HG02571 (cell line): Measurements from ENCODE around the gene ITGA2.
A peak's percentile ranks its signal among the peaks of the same experiment; 100 is the strongest.

Source experiments
- ATAC-seq: cut with Tn5 transposase; IDR thresholded peaks from one replicate; pipeline ENCODE4 v1.9.1; 2021; ENCODE audit warnings: mild to moderate bottlenecking, moderate library complexity; ENCODE audit not compliant: unreplicated experiment

Gene ITGA2

DNA sequence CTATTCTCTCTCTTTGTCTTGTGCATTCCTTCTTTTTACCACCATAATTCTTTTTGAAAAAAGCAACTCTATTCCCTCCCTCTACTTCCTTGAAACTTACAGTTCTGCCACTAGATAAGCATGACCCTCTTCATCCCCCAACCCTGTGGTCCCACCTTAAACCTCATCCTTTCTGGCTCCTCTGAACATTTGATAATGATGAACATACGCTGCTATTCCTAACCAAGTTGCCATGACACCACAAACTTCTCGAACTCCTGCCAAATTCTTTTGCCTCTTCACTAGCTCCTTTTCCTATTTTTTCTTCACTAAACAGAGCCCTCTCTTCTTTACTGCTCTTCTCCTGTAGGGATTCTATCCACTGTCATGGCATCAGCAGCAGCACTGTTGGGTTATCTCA lies 63.3 kb downstream of the ITGA2 start:
- ATAC-seq = no peak

DNA sequence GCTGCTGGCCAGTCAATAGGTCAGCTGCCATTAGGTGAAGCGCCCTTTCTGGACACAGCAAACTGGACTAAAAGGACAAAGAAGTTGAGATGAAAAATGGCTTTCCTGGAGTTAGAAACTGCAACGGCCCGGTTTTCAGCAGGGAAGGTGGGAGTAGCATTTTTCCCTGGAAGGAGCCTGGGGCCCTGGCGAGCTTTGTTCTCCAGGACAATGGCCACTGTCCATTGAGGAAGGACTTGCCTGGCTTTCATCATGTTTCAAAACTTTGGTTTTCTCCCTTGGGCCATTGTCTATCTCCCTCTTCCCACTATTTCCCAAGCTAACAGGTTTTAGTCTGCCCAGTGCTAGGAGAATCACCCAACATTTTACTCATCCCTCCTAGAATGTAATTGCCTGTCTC lies 64.2 kb downstream of the ITGA2 start:
- no peak for ATAC-seq

DNA sequence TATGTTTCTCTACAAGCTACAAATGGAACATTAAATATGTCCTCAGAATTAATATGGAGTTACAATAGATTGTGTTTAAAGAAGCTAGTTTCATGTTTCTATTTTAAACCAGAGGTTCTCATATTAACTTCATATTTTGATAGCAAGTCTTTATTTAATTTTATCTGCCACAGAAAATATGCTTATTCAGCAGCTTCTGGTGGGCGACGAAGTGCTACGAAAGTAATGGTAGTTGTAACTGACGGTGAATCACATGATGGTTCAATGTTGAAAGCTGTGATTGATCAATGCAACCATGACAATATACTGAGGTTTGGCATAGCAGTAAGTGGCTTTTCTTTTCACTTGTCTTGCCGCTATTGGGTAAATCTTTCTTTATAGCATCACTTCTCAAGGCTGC lies 66.2 kb downstream of the ITGA2 start:
- no peak for ATAC-seq

DNA sequence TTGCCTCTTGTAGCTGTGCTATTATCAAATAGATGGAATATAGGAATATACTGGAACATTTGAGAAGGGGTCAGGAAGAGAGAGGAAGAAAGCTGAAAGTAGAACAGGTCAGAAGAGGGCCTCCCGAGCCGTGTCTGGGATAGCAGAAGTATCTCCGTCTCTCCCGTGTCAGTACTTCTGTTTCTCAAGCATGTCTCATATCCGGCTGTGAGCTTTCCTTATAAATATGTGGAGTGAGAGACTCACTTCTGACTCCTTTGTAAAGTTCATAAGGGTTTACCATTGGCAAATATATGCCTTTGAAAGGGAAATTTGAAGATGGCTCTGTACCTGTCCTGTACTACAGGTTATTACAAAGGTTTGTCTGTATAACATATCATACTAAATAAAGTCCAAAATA lies 70.1 kb downstream of the ITGA2 start:
- no peak for ATAC-seq

DNA sequence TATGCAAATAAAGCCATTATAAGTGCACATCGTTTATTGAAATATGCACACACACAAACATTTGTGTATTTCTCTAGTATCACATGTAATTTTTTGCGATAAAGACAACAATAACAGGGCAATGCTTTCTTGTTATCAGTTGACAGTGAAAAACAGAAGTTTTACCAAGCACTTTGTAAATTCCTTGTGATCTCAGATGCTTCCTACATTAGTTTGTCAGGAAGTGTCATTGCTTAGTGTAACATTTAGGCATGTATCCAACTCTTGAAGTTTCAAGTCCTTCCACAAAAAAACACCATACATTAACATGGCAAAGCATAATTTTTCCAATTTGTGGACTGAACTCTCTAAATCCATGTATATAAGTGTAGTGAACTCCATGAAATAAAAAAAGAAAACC lies 74.0 kb downstream of the ITGA2 start:
- ATAC-seq = no peak

DNA sequence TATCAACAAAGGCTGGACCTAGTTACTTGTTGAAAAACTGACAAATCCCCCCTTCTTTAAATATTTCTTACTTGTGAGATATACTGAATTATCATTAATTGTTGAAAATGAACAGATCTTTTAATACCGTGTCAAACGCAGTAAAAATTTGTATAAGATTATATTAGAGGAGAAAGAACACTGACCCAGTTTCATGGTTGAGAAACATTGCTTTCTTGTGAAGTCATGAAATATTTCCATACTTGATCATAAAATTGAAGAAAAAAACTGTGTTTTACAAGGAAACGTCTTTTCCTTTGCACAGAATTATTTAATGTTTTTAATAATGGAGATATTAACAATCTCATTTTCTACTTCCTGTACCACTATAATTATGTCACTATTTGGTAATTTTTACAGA lies 74.6 kb downstream of the ITGA2 start:
- ATAC-seq = no peak

DNA sequence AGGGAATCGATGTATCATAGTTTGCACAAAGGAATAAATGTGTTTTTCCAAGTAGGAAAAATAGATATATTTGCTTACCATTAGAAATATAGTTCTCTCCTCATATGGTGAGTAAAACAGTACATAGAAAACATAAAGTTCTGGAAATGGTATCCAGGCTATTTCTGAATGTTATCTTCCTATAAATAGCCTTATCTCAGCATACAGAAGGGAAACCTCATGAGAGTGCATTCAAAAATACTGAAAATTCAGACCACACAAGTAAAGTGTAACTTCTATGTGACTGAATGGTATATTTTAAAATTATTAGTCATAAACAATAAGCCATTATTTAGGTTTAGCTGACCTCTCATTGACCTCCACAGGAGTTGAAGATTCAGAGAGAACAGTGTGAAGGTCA lies 76.9 kb downstream of the ITGA2 start:
- ATAC-seq = no peak

DNA sequence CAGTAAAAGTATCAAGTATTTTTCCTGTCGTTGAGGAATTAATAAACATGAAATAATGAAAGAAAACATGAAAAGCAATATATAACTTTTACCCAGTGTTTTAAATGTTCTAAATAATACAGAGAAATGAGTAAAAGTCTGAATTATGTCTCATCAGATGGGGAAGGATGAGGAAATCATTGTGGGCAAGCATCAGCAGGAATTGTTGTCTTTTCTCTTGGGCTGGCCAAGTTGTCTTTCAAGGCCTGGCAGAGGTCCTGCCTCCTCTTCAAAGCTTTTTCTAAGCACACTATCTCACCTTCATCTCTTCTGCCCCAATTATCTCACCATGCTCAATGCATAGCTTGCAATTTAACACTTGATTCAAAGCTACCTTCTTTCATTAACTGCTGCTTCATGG lies 78.5 kb downstream of the ITGA2 start:
- no peak for ATAC-seq

DNA sequence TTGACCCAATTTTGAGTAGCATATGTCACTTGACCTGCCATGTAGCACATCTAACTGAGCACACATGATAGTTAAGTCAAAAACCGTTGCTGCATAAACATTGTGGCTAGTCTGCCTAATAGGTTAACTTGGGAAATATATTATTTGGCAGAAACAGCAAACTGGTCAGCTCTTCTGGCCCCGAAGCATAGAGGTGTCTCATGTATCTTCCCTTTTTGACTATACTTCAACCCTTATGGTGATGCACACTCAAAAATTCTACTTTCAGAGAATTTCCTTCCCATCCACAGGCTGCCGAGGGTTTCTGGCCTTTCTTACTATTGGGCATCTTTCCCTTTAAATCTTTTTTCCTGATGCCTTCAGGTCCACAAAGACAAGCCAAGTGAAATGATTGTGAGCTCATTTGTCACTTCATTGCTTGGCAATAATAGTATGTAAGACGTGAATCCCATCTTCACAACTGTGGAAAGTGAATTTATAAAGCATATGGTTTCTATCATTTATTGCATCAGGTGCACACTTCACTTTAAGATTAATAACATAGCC lies 79.2 kb downstream of the ITGA2 start:
- ATAC-seq = no peak

DNA sequence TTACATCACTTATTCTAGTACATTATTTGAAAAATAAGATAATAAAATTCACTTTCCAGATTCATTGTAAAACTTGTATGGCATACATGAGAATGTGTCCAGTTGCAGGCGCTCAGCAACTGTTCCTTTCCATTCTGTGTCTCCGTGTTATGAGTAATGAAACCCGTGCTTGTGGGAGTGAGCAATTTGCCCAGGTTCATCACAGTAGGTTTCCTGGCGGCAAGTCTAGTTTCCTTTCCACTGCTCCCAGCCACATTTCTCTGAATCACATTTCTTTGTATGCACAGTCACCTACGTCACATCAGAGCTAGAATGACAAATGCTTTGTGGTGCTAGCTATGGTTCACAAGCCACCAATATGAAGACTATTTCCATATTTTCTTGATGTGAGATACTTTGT lies 80.5 kb downstream of the ITGA2 start:
- ATAC-seq = no peak

DNA sequence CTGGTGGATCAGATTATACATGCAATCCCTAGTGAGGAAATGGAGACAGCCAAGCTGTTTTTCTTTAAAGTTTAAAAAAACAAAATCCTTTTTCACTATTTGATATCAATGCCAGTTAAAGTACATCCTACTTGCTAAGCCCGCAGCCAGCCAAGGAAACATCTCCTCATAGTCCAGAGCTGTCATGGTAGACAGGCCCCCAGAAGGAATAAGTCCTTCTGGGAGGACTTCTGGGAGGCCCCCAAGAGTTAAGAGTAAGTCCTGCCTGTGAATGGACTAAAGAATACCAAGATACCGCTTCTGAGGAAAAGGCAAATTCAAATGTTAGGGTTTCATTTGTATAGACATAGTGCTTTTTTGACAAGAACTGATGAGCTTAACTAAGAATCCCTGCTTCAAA lies 82.1 kb downstream of the ITGA2 start:
- ATAC-seq = no peak

DNA sequence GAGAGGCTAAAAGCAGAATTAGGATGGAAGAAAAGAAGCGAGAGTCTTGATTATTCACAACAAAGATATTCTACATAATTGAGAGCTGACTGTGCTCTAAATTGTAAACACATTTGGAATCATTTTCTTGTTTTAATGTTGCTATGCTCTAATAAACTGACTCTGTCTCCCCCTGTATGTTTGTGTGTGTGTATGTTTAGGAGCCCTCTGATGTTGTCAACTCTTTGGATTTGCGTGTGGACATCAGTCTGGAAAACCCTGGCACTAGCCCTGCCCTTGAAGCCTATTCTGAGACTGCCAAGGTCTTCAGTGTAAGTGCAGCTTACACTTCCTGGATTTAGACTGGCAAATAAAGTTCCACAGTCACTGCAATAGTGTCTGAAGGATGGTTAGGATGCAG lies 82.6 kb downstream of the ITGA2 start:
- ATAC-seq = no peak

DNA sequence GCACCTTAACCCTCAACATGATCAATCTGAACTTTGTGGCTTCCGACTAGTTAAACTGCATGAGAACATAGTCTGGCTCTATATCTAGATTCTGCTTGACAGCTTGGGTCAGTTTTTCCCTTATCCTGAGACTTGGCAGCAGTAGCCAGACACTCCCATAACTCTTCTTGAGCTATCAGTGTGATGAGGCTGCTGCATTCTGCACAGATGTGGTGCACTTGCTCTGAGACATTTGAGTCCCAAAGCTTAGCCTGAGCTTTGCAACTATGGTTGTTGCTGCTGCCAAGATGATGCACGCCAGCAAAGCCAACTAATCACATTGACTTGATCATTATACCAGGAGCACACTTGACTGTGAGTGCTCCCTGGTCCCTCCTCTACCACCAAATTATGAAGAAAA lies 84.2 kb downstream of the ITGA2 start:
- ATAC-seq = no peak

DNA sequence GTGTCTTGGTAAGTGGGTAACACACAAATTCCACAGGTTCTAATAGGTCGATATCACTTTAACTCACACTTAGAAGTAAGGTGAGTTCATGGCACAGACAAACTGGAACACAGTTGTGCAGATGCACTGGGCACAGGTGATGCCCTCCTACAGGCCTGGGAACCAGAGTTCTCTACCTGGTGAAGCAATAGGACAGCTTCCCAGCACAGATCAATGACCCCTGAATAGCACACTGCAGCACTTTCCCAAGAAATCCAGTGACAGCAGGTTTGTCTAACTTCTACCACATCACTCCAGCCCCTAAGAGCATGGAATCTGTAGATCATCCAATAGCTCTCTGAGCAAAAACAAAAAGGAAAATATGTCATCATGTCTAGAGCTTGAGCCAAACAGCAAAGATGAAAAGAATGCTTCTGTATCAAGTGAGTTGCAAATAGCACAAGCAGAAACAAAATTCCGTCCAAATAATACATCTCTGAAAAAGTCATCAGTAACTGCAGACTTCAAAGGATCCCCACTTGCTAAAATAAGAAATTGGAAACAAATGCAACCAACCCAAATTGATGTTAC lies 86.9 kb downstream of the ITGA2 start:
- no peak for ATAC-seq

DNA sequence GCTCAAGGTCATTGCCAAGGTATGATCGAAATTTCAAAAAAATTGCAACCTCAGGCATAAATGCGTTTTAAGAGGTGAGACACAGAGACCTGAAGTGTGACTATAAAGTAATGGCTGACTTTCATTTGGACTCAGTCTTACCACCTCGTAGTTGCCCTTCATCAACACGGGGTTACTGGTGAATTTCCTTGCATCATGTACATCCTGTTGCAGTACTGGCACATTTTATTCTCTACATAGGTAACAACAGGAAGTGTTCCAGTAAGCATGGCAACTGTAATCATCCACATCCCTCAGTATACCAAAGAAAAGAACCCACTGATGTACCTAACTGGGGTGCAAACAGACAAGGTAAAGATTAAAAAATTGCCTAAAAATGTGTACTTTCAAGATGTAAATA lies 91.1 kb downstream of the ITGA2 start:
- ATAC-seq = no peak

DNA sequence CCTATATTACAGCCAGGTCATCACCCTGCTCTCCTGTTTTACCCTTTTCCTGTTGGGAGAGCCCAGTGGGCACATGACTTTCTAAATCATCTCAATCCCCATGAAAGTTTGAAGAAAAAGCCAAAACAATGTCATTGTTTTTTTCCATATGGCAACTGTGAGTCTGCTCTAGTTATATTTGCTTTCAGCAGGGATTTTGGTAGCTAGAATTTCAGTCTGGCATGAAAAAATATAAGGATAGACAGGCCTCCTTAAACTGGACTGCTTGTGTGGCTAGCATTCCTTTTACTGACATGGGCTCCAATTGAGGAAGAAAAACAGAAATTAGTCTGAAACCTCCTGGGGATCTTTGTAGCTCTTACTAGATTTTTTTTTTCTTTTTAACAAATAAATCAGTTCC lies 94.8 kb downstream of the ITGA2 start:
- ATAC-seq = no peak

DNA sequence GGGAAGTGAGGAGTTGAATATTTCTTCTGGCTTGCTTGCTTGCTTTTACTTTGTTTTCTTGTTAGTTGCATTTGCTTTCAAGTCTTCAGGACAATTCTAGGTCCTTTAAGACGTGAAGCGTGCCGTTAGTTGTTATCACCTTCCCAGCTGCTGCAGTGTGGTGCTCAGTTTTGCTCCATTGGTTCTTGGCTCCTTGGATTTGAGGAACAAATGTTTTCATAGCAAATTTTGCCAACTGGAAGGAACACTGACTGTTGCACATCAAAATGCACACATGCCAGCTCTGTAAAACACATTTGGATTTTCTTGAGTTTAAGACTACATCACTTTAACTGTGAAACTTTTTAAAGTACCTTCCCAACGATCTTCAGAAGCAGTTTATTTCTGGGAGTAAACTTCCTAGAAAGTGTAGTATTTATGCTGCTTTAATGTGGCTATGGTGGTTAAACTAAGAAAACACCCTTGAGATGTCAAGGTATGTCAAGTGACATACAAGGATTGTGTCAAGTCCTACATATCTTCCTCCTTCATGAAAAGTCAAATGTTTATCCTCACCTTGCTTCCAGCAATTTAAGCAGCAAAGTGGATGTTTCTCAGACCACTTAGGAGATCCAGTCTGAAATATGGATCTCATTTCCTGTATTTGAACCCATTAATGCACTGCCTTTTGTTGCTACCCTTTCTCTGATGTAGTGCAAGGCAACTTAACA lies 95.5 kb downstream of the ITGA2 start:
- ATAC-seq = no peak

DNA sequence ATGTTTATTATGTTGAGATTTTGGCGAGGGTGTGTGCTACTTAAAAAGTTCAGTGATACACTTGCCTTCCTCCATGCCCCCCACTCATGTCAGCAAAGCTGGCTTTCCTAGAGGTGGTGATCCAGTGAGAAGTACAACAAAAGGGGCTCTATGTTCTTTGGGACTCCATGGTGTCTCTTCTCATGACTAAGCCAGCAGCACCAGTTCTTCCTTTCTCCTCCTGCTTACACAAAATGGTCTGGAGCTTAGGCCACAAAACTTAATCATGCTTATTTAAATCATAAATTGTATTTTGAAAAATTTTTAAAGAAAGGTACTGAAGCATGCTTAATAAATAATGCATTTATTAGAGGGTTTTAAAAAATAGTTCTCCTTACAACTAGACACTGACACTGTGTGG lies 98.0 kb downstream of the ITGA2 start:
- ATAC-seq = no peak

DNA sequence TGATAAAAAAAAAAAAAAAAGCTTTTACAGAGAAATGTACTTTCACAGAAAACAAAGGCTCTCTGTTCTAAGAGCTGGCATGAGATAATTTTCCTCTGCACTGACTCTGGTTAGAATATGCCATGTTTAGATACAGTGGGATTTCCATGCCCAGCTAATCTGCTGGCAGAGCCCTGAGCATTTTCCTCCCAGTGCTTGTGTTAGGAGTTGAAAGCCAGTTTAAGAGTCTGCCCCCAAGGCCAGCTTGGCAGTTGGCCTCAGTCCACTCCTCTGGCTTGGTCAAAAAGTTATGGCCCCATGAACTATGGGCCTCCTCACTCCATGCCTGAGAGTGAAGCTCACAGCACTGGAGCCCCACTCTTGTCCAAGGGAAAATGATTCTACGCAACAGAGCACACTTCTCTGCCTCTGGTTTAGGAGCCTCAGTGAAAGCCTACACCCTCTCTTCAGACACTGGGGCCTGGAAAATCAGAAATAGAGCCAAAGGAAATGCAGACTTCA lies 98.5 kb downstream of the ITGA2 start:
- no peak for ATAC-seq

DNA sequence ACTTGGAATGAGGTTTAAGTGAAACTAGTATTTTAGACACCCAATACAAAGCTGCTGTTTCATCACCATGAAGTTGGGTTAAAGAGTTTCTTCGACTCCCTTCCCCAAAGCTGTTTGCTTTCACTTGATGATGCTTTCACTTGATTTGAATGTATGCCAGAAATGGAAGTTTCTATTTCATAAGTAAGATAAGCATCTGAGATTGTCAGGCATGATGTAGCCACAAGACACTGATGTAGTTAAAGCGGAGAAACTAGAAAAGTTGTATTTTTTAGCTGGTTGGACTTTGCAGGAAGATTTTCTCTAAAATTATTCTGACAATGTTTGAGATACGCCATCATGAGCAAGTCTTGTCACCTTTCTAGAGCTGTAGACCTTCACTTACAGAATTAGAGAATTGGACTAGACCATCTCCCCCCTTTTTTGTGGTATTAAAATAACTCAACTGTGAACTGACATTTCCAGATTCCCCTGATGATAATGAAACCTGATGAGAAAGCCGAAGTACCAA lies 100.4 kb downstream of the ITGA2 start:
- ATAC-seq = peak; percentile 62

DNA sequence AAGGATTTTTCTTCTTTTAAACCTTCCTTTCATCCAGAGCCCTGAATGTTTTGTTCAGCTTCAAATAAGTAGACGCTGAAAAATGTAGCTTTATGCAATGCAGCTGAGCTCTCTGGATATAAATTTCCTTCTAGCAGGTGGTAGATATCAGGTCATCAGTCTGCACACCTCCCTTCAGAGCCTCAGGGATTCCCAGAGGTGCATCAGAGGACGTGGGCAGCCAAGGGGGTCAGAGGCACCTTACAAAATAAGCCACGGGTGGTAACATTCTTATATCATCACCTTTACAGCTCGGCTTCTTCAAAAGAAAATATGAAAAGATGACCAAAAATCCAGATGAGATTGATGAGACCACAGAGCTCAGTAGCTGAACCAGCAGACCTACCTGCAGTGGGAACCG lies 101.1 kb downstream of the ITGA2 start:
- no peak for ATAC-seq

DNA sequence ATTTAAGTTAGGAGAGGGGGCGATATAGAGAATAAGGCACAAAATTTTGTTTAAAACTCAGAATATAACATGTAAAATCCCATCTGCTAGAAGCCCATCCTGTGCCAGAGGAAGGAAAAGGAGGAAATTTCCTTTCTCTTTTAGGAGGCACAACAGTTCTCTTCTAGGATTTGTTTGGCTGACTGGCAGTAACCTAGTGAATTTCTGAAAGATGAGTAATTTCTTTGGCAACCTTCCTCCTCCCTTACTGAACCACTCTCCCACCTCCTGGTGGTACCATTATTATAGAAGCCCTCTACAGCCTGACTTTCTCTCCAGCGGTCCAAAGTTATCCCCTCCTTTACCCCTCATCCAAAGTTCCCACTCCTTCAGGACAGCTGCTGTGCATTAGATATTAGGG lies 102.1 kb downstream of the ITGA2 start:
- no peak for ATAC-seq
